ENCODE data around the gene PANK2.
"Not testable (repeated sequence)": the region's sequence is repeated elsewhere in the genome, so short reads cannot be mapped to it uniquely, and the experiment has no call there.

Gene PANK2

DNA sequence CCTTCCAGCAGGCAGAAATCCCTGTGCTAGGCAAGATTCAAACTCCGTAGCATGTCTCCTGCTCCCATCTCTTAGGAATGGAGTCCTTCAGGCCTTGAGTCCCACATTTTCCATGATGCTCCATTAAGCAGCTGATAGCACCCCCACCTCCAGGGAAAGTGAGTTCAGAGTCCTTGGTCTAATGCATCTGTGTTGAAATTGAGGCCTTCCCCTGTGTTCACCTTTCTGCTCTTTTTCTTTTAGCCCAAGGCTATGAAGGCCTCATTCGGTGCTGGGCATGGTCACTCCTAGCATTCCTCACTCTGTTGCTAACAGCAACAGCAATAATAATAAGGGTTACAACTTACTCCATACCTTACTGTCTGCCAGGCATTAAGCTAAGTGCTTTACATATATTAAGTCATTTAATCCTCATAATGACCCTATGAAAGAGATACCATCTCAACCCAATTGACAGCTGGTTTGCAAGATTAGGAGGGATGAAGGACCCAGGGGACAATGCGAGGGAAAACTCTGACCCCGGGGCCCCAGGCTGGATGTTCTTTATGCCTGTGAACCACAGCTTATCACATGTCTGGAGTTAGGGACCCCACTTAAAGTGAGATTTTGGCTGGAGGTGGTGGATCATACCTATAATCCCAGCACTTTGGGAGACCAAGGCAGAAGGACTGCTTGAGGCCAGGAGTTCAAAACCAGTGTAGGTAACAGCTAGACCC, 17.5 kb upstream of the PANK2 start:
- no peak for DNase-seq

DNA sequence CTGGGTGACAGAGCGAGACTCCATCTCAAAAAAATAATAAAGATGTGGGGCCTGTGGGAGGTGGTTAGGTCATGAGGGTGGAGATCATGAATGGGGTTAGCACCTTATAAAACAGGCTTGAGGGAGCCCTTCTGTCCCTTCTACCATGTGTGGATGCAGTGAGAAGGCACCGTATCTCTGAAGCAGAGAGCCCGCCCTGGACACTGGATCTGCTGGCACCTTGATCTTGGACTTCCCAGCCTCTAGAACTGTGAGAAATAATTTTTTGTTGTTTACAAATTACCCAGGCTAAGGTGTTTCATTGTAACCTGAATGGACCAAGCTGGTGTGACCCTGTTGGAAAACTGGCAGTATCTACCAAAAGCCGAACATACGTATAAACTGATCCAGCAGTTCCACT, 15.7 kb upstream of the PANK2 start:
- no peak for DNase-seq

DNA sequence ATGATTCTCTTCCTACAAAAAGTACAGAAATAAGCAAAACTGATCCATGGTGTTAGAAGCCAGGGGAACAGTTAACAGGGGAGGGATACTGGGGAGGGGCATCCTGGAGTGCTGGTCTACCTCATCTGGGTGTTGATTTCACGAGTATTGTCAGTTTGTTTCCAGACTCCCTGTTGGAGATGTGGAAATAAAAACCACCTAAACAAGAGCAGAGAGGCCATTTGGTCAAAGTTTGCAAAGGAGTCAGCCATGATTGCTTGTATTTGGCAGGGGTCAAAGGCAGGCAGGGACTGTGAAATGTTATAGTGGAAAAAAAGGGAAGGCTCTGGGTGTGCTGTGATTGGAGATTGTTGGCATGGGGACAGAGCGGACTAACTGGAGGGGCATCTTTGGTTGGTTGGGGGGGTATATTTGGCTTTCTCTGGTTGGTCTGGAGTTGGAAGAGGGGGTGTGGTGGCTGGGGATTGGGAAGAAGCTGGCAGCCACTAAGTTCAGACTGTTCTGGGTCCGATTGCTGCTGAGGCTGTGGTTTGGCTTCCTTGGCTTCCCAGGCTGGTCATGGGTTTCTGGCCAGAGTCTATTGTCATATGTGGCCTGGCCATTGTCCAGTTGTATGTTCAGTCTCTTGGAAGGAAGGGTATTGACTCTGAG, 14.9 kb upstream of the PANK2 start:
- DNase-seq: no peak

DNA sequence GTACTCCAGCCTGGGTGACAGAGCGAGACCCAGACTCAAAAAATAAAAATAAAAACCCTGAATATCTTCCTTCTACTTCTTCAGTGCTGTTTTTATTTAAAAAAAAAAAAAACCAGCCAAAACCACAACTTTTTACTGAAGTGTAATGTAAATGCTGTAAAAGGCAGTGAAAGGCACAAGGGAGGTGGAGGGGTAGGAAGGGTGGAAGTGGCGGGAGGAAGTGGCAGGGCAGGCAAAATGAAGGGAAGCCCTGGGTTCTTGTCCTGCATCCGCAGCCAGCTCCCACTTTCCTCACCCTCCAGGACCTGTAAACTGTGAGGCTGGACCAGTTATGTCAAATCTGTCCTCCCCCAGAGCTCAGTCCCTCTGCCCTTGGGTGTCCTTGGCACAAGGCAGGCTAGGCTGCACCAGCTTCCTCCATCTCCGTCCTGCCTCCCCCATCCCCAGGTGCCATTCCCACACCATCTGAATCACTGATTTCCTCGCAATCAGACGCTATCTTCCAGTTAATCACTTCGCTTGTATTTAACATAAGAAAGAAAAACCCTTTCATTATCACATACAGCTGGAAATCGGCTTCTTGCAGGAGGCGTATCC, 13.7 kb upstream of the PANK2 start:
- DNase-seq: no peak

DNA sequence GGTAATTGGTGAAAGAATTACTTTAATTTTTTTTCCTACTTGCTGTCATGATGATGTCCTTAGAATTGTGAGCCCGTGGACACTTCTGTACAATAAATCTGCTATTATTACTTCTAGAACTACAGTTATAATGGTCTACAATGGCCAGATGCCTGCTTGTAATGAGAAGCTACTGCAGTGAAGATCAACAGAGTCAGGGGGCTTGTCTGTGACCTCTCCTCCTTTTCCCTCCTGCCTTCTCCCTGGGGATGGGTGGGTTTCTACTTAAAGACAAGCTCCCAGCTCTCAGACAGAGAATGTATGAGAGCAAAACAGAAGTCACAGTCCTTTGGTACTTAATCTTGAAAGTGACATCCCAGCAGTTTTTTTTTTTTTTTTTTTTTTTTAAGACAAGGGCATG, 13.2 kb upstream of the PANK2 start:
- DNase-seq: no peak

DNA sequence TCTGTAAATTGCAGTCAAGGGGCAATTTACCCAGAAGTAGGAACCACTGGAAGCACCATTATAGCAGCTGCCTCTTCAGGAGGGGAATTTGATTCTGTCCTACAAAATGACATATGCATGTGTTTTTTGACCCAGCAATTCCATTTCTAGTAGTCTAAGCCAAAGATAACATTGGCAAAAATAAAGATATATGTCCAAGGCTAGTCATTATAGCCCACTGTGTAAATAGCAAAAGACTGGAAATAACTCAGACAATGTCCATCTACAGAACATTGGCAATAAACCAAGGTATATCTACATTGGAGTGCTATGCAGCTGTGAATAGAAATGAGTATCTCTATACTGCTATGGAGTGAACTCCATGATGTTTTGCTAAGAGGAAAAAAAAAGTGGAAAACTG, 12.5 kb upstream of the PANK2 start:
- DNase-seq: no peak

DNA sequence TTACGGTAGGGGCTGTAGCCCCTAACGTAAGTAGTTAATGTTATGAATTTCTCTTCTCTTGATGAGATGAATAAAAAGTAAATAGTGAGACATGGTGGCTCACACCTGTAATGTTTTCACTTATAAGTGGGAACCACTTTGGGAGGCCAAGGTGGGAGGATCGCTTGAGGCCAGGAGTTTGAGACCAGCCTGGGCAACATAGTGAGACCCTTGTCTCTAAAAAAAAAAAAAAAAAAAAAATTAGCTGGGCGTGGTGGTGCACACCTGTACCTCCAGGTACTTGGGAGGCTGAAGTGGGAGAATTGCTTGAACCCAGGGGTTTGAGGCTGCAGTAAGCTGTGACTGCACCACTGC, 10.3 kb upstream of the PANK2 start:
- not testable (repeated sequence) for DNase-seq

DNA sequence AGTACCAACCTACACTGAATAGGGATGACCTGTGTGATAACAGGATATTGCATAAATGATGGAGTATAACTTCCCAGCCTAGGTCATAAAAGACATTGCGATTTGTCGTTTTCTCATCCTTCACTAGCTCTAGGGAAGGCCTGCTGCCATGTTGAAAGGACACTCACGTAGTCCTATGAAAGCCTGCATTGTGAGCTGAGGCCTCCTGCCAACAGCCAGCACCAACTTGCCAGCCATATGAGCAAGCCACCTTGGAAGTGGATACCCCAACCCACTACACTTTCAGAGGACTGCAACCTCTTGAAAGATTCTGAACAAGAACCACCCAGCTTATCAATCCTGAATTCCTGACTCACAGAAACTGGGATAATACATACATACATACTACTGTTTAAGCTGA, 3.5 kb upstream of the PANK2 start:
- no peak for DNase-seq

DNA sequence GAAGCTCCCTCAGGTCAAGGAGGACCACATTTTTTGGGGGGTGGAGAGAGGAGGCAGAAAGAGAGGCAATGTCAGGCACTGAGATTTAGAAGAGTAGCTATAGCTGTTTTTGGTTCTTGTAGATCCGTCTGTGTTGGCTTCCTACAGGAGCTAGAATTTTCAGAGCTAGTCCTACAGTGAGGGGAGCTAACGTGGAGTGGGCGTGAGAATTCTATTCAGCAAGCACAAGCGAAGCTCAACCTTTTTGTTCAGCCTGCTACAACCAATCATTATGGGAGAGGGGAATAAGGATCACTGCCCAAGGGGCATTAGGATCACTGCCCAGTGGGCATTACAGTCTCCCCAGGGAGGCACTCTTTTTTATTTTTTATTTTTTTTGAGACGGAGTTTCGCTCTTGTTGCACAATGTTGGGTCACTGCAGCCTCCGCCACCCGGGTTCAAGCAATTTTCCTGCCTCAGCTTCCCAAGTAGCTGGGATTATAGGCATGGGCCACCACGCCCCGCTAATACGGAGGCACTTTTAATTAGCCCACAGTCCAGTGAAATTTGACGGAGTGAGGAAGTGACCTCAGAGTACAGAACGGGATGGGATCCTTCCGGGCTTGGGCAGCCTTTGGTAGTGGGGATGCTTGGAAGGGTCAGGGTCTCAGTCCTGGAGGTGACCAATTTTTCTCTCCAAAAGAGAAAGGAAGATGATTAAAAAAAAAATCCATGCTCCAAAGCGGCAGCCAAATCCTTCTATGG, 1.1 kb upstream of the PANK2 start:
- DNase-seq: no peak

DNA sequence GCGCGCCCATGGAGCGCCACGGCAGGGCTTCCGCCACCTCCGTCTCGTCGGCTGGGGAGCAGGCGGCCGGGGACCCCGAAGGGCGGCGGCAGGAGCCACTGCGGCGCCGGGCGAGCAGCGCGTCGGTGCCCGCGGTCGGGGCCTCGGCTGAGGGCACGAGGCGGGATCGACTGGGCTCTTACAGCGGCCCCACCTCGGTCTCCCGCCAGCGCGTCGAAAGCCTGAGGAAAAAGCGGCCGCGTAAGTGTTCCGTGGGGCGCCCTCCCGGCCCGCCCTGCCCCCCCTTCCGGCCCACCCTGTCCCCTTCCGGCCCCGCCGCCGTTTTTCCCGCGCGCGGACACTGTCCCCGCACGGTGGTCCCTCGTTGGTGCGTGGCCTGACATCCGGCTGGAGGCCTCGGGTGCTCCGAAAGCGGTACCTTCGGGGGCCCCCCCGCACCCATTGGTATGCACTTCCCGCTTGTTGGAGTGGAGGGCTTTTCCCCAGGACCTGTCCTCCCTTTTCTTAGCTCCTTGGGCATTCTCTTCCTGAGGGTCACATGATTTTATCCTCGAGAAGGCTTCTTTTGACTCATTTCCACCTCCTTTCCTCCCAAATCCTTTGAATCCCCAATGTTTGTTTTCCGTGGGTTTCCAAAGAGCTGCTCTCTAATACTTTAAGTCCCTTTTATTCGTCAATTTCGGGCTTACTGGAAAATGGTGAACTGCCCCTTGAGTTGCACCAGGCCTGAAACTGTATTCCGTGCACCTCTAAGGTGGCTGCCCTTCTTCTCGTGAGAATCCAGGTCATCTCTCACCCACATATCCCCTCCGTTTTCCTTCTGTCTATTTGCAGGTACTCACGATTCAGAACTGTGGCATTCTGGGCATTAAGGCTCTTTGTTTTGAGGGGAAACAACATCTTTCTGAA, 556 bp downstream of the PANK2 start:
- peak; percentile 63 for DNase-seq

DNA sequence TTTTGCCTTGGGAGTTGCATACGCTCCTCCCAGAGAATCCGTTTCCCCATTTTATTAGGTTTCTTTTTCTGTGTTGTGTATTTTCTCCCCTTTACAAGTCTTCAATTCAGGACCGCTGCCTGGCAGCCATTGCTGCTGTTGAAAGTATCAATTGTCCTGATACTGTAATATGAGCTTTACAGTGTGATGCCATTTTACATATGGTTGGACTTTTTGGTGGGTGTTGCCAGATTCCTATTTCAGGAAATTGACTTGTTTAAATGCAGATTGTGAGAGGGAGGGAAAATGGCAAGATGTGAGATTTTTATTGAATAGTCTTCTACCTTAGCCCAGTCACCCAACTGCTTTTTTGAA, 1.2 kb downstream of the PANK2 start:
- DNase-seq: peak; percentile 17

DNA sequence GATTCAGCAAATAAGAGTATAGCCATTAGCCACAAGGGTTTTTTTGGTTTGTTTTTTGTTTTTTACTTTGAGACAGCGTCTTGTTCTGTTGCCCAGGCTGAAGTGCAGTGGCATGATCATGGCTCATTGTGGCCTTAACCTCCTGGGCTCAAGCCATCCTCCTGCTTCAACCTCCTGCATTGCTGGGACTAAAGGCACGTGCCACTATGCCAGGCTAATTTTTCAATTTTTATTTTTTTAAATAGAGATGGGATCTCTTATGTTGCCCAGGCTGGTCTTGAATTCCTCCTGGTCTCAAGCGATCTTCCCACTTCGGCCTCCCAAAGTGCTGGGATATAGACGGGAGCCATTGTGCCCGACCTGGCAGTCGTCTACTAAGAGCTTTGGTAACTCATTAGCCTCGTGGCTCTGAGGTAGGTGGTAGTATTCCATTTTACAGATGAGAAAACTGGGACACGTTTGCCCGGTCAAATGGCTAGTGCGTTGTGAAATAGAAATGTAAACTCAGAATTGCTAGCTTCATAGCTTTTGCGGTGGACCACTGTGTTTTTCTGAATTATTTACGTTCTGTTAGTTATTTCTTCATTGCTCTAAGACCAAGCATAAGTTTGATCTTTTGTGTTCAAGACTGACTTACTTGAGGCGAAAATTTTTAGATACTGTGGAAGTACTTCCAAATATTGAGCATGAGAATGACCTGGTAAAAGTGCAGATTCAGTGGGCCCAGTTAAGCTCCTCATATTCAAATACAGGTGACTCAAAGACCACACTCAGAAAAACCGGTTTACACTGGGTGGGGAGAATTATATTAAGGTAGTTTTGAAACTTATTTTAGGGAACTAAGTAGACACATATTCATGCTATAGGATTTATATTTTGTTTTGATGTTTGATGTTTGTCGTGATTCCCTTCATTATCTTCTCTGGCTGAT, 2.1 kb downstream of the PANK2 start:
- DNase-seq: no peak

DNA sequence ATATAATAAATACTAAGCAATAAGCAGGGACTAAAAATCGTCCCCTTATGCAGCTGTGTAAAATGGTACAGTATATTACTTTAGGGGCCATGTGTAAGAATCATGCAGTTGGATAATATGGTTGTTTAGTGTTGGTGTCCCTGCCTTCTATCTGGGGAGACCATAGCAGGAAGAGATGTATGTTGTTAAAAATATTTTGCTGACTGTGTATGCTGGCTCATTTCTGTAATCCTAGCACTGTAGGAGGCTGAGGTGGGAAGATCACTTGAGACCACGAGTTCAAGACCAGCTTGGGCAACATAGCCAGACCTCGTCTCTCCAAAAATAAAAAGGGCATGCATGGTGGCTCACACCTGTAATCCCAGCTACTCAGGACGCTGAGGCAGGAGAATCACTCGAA, 5.6 kb downstream of the PANK2 start:
- DNase-seq: peak; percentile 21

DNA sequence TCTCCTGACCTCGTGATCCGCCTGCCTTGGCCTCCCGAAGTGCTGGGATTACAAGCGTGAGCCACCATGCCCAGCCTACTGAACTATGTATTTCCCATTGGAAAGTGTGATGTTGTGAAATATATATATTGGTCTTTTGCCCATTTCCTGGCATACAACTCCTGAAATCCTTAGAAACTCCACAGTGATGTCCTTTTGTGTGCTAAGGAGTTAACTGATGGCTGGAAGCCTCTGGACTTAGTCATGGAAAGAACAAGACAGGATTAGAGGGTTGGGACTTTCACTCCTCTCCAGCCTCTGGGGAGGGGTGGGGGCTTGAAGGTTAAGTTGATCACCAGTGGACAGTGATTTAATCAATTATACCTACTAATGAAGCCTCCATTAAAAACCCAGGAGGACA, 7.1 kb downstream of the PANK2 start:
- DNase-seq: no peak

DNA sequence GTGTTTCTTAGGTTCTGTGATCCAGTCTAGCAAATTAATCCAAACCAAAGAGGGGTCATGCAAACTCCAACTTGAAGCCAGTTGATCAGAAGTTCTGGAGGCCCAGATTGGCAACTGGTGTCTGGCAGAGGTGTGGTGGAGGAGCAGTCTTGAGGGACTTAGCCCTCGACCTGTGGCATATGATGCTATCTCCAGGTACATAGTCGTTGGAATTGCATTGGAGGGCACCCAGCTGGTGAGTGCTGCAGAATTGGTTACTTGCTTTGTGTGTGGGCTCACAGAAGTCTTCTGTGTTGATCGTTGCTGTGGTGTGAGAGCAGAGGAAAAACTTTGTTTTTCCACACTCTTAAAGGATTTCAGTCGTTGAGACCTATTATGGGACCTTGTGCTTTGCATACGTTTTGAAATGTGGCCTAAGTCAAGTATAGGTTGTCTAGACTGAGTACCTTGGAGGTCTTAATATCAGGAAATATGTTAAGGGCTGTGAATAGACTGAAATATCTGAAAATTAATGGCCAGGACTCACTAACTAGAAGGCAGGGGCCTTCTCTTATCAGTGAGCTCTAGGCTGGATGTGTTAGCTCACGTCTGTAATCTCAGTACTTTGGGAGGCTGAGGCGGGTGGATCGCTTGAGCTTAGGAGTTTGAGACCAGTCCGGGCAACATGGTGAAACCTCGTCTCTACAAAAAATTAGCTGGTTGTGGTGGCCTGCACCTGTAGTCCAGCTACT, 7.8 kb downstream of the PANK2 start:
- no peak for DNase-seq

DNA sequence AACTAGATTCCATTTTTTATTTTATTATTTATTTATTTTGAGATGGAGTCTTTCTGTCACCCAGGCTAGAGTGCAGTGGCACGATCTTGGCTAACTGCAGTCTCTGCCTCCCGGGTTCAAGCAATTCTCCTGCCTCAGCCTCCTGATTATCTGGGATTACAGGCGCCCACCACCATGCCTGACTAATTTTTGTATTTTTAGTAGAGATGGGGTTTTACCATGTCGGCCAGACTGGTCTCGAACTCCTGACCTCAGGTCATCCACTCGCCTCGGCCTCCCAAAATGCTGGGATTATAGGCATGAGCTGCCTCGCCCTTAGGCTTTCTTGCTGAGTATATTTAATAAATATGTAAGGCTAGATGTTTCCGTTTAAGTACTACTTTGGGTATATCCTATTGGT, 9.0 kb downstream of the PANK2 start:
- not testable (repeated sequence) for DNase-seq

DNA sequence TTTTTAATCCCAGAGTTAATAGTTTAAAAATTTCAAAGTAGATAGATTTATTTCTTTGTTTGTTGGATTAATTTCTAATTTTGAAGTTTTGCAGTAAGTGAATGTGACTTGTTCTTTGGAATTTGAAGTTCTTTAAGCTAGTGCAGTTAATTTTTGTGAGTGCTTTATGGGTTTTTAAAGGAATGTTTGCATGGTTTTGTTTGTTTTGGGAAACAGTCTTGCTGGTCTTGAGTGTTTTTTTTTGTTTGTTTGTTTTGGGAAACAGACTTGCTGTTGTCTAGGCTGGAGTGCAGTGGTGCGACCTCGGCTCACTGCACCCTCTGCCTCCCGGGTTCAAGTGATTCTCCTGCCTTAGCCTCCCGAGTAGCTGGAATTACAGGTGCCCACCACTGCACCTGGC, 9.5 kb downstream of the PANK2 start:
- no peak for DNase-seq

DNA sequence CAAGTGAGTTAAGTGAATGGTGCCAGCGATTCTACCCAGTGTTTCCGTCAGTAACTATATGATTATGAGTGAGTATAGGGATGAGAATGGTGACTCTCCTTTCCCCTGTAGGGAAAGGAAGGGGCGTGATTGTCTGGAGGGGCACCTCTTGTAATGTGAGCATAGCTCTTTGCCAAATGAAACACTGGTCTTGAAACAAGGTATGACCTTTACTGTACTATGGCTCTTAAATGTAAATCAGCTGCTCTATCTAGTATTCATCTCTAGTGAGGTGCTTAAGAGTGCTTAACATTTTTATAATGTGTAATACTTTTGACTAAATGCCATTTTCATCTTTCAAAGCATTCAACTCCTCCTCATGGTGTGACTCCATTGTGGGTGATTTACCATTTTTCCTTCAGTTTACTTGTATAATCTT, 11.0 kb downstream of the PANK2 start:
- DNase-seq: no peak

DNA sequence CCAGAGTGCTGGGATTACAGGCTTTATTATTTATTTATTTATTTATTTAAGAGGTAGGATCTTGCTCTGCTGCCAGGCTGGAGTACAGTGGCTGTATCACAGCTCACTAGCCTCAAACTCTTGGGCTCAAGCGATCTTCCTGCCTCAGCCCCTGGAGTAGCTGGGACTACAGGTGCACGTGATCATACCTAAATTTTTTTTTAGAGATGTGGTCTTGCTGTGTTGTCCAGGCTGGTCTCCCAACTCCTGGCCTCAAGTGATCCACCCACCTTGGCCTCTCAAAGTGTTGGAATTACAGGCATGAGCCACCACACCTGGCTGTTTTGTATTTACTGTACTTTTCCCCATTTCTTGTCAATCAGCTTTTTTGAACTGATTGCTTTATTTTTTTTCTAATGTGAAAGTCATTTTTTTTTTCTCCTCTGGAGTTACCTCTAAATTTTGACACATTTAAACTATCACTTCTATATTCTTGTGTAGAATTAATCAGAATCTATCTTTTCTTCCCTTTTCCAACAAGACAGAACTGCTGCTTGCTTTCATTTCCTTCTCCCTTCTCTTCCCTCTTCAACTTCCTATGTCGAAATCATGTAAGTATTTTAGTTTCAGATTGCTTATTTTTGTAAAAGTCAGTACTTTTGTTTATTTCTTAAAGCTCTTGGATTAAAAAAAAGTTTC, 12.0 kb downstream of the PANK2 start:
- DNase-seq: no peak

DNA sequence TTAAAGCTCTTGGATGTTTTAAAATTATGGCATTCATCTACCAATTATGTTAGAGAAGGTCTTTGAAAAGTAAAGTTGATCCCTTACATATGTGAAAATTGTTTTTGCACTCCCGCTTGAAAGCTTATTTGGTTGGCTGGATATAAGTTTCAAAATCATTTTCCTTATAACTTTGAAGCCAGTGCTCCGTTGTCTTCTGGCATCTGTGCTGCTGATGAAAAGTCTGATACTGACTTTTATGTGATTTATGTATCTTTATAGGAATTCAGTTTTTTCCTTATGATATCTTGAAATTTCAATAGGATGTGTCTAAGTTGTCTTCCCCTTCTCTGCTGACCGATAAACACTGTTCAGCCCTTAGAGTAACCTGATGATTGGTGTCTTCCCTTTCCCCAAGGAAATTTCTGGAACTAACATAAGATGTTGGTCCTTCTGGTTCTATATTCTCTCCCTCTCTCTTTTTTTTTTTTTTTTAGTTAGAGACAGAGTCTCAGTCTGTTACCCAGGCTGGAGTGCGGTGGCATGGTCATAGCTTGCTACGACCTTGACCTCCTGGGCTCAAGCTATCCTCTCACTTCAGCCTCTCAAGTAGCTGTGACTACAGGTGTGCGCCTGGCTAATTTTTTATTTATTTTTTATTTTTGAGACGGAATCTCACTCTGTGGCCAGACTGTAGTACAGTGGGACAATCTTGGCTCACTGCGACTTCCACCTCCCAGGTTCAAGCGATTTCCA, 12.7 kb downstream of the PANK2 start:
- no peak for DNase-seq

All from activated CD4-positive, alpha-beta T cell treated with anti-CD3 and anti-CD28 coated beads, Interleukin-10, Interleukin-2, amounts not matched to agents 100 ng/mL and 50 ng/mL, durations not matched to agents 16 hours and 8 hours (primary cell).